A673 (cell line): ENCODE measurements around the gene SCO1.

Experiments
- EZH2 ChIP-seq: fragments of 200-600 bp; sonication (generic); IDR thresholded peaks from 2 replicates; pipeline ENCODE4 v1.6.1; 2017; ENCODE audit warnings: borderline replicate concordance, low read depth, mild to moderate bottlenecking, mixed read lengths, antibody characterized with exemption, low read length; ENCODE audit not compliant: poor library complexity, severe bottlenecking
- TF ChIP-seq, protein P1 (sequence below): fragments of 300-800, 200-600 bp; sonication (generic); conservative IDR thresholded peaks from 2 replicates; pipeline ENCODE4 v1.5.1; 2017; ENCODE audit warnings: low read depth, mild to moderate bottlenecking, antibody characterized with exemption, low read length, moderate library complexity, mixed read lengths

GRCh38 chr17:10666906-10667305 lies 30.4 kb downstream of the SCO1 start:
- TF ChIP-seq, protein P1, sequence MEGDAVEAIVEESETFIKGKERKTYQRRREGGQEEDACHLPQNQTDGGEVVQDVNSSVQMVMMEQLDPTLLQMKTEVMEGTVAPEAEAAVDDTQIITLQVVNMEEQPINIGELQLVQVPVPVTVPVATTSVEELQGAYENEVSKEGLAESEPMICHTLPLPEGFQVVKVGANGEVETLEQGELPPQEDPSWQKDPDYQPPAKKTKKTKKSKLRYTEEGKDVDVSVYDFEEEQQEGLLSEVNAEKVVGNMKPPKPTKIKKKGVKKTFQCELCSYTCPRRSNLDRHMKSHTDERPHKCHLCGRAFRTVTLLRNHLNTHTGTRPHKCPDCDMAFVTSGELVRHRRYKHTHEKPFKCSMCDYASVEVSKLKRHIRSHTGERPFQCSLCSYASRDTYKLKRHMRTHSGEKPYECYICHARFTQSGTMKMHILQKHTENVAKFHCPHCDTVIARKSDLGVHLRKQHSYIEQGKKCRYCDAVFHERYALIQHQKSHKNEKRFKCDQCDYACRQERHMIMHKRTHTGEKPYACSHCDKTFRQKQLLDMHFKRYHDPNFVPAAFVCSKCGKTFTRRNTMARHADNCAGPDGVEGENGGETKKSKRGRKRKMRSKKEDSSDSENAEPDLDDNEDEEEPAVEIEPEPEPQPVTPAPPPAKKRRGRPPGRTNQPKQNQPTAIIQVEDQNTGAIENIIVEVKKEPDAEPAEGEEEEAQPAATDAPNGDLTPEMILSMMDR = no peak
- TF ChIP-seq EZH2 = no peak
